ENCODE results near the gene CYP2S1.

CYP2S1 gene

GRCh38 chr19:41233748-41234240 lies 40.8 kb downstream of the CYP2S1 start:
- no peaks in the 10 kb centered on the region for H3K27me3 ChIP-seq (ENCODE audit: low read depth, low read length)

GRCh38 chr19:41234512-41235168 lies 41.6 kb downstream of the CYP2S1 start:
- H3K79me2 ChIP-seq (ENCODE audit: low read length): no peaks in the 10 kb centered on the region
- H3K9me3 ChIP-seq (ENCODE audit: insufficient read depth, low read length): no peaks in the 10 kb centered on the region
- H3K4me1 ChIP-seq (ENCODE audit: low read length): no peaks in the 10 kb centered on the region; the same call in 1 of the 2 replicates
- TF ChIP-seq EZH2phosphoT487 (IDR thresholded peaks at IDR 0.05; ENCODE audit: low read depth): no peak
- no peak for TF ChIP-seq CTCF (IDR thresholded peaks at IDR 0.05; ENCODE audit: low read depth, low read length)
- no peaks in the 10 kb centered on the region for H3K27me3 ChIP-seq (ENCODE audit: low read depth, low read length)
- no peak overlapping the region for H3K27ac ChIP-seq (ENCODE audit: low read length)
- H3K36me3 ChIP-seq (replicated peaks; ENCODE audit: low read depth, low read length): no peaks in the 10 kb centered on the region
- H2AFZ ChIP-seq (ENCODE audit: low read depth, low read length): no peak overlapping the region
- H4K20me1 ChIP-seq (ENCODE audit: insufficient read depth, low read length): no peaks in the 10 kb centered on the region
- H3K4me2 ChIP-seq (ENCODE audit: low read length): no peak overlapping the region
- no peak overlapping the region for H3K4me3 ChIP-seq (ENCODE audit: low read length)
- no peak overlapping the region for H3K9ac ChIP-seq (ENCODE audit: low read length)

More at GRCh38 chr19:41233748-41234240, 40.8 kb downstream of the CYP2S1 start:
- H2AFZ ChIP-seq (ENCODE audit: low read depth, low read length): no peak overlapping the region
- H4K20me1 ChIP-seq (ENCODE audit: insufficient read depth, low read length): no peaks in the 10 kb centered on the region
- no peaks in the 10 kb centered on the region for H3K79me2 ChIP-seq (ENCODE audit: low read length)
- no peak overlapping the region for H3K4me2 ChIP-seq (ENCODE audit: low read length)
- H3K4me1 ChIP-seq (ENCODE audit: low read length): no peaks in the 10 kb centered on the region; the same call in 1 of the 2 replicates
- H3K9me3 ChIP-seq (ENCODE audit: insufficient read depth, low read length): no peaks in the 10 kb centered on the region
- H3K36me3 ChIP-seq (replicated peaks; ENCODE audit: low read depth, low read length): no peaks in the 10 kb centered on the region
- TF ChIP-seq EZH2phosphoT487 (IDR thresholded peaks at IDR 0.05; ENCODE audit: low read depth) (no peak), CTCF (IDR thresholded peaks at IDR 0.05; ENCODE audit: low read depth, low read length) (no peak)
- H3K9ac ChIP-seq (ENCODE audit: low read length): no peak overlapping the region
- no peak overlapping the region for H3K4me3 ChIP-seq (ENCODE audit: low read length)
- no peak overlapping the region for H3K27ac ChIP-seq (ENCODE audit: low read length)

- no peak overlapping the region for H3K27ac ChIP-seq (ENCODE audit: low read length)
- no peaks in the 10 kb centered on the region for H3K9me3 ChIP-seq (ENCODE audit: insufficient read depth, low read length)
- H4K20me1 ChIP-seq (ENCODE audit: insufficient read depth, low read length): no peaks in the 10 kb centered on the region
- H3K4me1 ChIP-seq (ENCODE audit: low read length): no peaks in the 10 kb centered on the region; the same call in 1 of the 2 replicates
- H3K79me2 ChIP-seq (ENCODE audit: low read length): no peaks in the 10 kb centered on the region
- no peak for TF ChIP-seq CTCF (IDR thresholded peaks at IDR 0.05; ENCODE audit: low read depth, low read length)
- no peak for TF ChIP-seq EZH2phosphoT487 (IDR thresholded peaks at IDR 0.05; ENCODE audit: low read depth)
- H3K27me3 ChIP-seq (ENCODE audit: low read depth, low read length): peaks cover 1% of the 10 kb centered on the region; the same call in 1 of the 2 replicates
- H3K9ac ChIP-seq (ENCODE audit: low read length): no peak overlapping the region
- no peak overlapping the region for H2AFZ ChIP-seq (ENCODE audit: low read depth, low read length)
- no peak overlapping the region for H3K4me2 ChIP-seq (ENCODE audit: low read length)
- H3K4me3 ChIP-seq (ENCODE audit: low read length): no peak overlapping the region
- H3K36me3 ChIP-seq (replicated peaks; ENCODE audit: low read depth, low read length): no peaks in the 10 kb centered on the region
These were observed 42.5 kb downstream of the CYP2S1 start for GRCh38 chr19:41235480-41235879.

GRCh38 chr19:41238244-41238643 lies 45.2 kb downstream of the CYP2S1 start:
- H3K9ac ChIP-seq (ENCODE audit: low read length): no peak overlapping the region
- no peak for TF ChIP-seq EZH2phosphoT487 (IDR thresholded peaks at IDR 0.05; ENCODE audit: low read depth)
- no peak for TF ChIP-seq CTCF (IDR thresholded peaks at IDR 0.05; ENCODE audit: low read depth, low read length)
- no peak overlapping the region for H3K4me2 ChIP-seq (ENCODE audit: low read length)
- H3K36me3 ChIP-seq (replicated peaks; ENCODE audit: low read depth, low read length): no peaks in the 10 kb centered on the region
- H3K9me3 ChIP-seq (ENCODE audit: insufficient read depth, low read length): no peaks in the 10 kb centered on the region
- 0 out of 2 replicates have a peak, but pooled peaks cover 3% of the 10 kb centered on the region for H4K20me1 ChIP-seq (ENCODE audit: insufficient read depth, low read length)
- H3K4me3 ChIP-seq (ENCODE audit: low read length): no peak overlapping the region
- peaks cover 6% of the 10 kb centered on the region; the same call in 1 of the 2 replicates for H3K27me3 ChIP-seq (ENCODE audit: low read depth, low read length)
- H3K4me1 ChIP-seq (ENCODE audit: low read length): no peaks in the 10 kb centered on the region; the same call in 1 of the 2 replicates
- no peak overlapping the region for H2AFZ ChIP-seq (ENCODE audit: low read depth, low read length)
- no peaks in the 10 kb centered on the region for H3K79me2 ChIP-seq (ENCODE audit: low read length)
- H3K27ac ChIP-seq (ENCODE audit: low read length): no peak overlapping the region

All from OCI-LY3 (cell line).